Nephron progenitor cell (in vitro differentiated cells): ENCODE measurements around the gene TMIE.

Experiments used
- DNase-seq: peaks from one replicate; pipeline ENCODE4 v3.0.0; 2021
- H3K27ac Mint-ChIP-seq: 2 replicates; pipeline ENCODE4 v1.8.0; 2021; ENCODE audit warnings: mild to moderate bottlenecking, moderate library complexity, mixed read lengths
- H3K27me3 Mint-ChIP-seq: 2 replicates; pipeline ENCODE4 v1.8.0; 2021; ENCODE audit warnings: mild to moderate bottlenecking, low read depth, mixed read lengths; ENCODE audit not compliant: poor library complexity
- H3K36me3 Mint-ChIP-seq: 2 replicates; pipeline ENCODE4 v1.8.0; 2021; ENCODE audit warnings: low read depth, mixed read lengths
- H3K4me1 Mint-ChIP-seq: 2 replicates; pipeline ENCODE4 v1.8.0; 2021; ENCODE audit warnings: mixed read lengths
- H3K4me3 Mint-ChIP-seq: 2 replicates; pipeline ENCODE4 v1.8.0; 2021; ENCODE audit warnings: mild to moderate bottlenecking, moderate library complexity, mixed read lengths
- H3K9me3 Mint-ChIP-seq: 2 replicates; pipeline ENCODE4 v1.8.0; 2021; ENCODE audit warnings: mild to moderate bottlenecking, moderate library complexity, mixed read lengths
- CTCF ChIP-seq: fragments of 200-600 bp; sonication (generic); IDR thresholded peaks from 2 replicates; pipeline ENCODE4 v1.5.0; 2021; ENCODE audit warnings: antibody characterized with exemption

Gene TMIE

GRCh38 chr3:46675426-46675825 lies 25.8 kb upstream of the TMIE start:
- DNase-seq = peak; percentile 0
- Mint-ChIP-seq H3K9me3 (no peaks in the 10 kb centered on the region), H3K4me1 (peaks cover 36% of the 10 kb centered on the region), H3K27ac (no peak overlapping the region), H3K27me3 (peaks cover 6% of the 10 kb centered on the region), H3K36me3 (no peaks in the 10 kb centered on the region), H3K4me3 (no peak overlapping the region)
- TF ChIP-seq CTCF = no peak

- no peak for TF ChIP-seq CTCF
- Mint-ChIP-seq H3K9me3 (no peaks in the 10 kb centered on the region), H3K27ac (no peak overlapping the region), H3K4me3 (no peak overlapping the region), H3K4me1 (peaks cover 36% of the 10 kb centered on the region), H3K27me3 (peaks cover 6% of the 10 kb centered on the region), H3K36me3 (no peaks in the 10 kb centered on the region)
- DNase-seq = peak; percentile 0
Measured at GRCh38 chr3:46675843-46676567, 25.2 kb upstream of the TMIE start.

GRCh38 chr3:46676601-46677410 lies 24.4 kb upstream of the TMIE start:
- no peak for DNase-seq
- Mint-ChIP-seq H3K27me3 (peaks cover 6% of the 10 kb centered on the region), H3K9me3 (no peaks in the 10 kb centered on the region), H3K27ac (no peak overlapping the region), H3K4me3 (no peak overlapping the region), H3K4me1 (peaks cover 39% of the 10 kb centered on the region), H3K36me3 (no peaks in the 10 kb centered on the region)
- no peak for TF ChIP-seq CTCF

GRCh38 chr3:46677411-46677726 lies 23.8 kb upstream of the TMIE start:
- Mint-ChIP-seq H3K27ac (peak overlapping the region; percentile 36), H3K36me3 (no peaks in the 10 kb centered on the region), H3K27me3 (peaks cover 6% of the 10 kb centered on the region), H3K9me3 (no peaks in the 10 kb centered on the region), H3K4me3 (no peak overlapping the region), H3K4me1 (peaks cover 44% of the 10 kb centered on the region)
- DNase-seq = no peak
- no peak for TF ChIP-seq CTCF

- Mint-ChIP-seq H3K36me3 (no peaks in the 10 kb centered on the region), H3K4me1 (peaks cover 43% of the 10 kb centered on the region), H3K4me3 (no peak overlapping the region), H3K27me3 (peaks cover 6% of the 10 kb centered on the region), H3K9me3 (no peaks in the 10 kb centered on the region), H3K27ac (no peak overlapping the region)
- no peak for DNase-seq
- TF ChIP-seq CTCF = no peak
Measured at GRCh38 chr3:46678280-46678679, 22.9 kb upstream of the TMIE start.
